HG03354 (cell line): ENCODE data around the gene PNISR.

Source experiments
- ATAC-seq: cut with Tn5 transposase; IDR thresholded peaks from one replicate; pipeline ENCODE4 v1.9.1; 2021; ENCODE audit warnings: mild to moderate bottlenecking; ENCODE audit not compliant: unreplicated experiment, poor library complexity, severe bottlenecking

Gene PNISR

GRCh38 chr6:99349171-99350141, 75.7 kb downstream of the PNISR start, which contains the start of gene FAXC:
Gene FAXC (minus strand): TSS chr6:99349674. CDS start chr6:99349372, 302 bp downstream.
- peak; percentile 57 for ATAC-seq

DNA sequence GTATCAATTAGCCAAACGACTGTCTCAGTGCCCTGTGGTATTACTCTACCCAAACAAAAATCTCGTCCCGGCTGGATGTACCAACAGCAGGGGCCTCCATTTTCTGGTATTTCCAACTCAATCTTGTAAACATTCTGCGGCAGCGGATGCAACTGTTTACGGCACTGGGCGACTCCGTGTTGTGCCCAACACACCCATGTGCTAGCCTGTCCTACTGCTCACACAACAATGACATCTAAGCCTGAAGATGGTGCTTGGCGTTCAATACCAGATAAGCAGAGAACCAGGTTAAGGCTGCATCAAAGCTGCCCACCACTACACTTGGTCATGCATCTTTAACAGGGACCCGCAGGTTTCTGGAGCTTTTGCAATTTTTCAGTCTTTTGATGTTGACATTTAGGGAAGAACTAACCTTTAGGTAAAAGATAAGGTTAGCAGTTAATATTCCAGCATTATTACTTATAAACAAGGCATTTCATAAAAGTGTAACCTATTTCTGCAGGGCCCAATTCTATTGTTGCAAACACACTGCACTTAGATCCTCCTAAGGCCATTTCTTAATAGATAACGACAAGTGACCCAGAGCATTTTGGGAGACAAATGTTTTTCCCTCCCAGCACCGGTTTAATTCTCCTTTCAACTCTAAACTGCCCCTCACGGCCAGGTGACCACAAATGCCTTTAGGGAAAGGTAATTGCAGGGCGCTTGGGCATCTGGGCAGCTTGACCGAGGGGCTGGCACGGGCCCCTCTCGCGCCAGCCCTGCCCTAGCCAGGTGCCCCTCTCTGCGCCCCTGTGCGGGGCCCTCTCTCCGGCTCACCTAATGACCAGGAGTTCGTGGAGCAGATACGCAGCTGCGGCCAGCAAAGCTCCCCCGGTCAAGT, 76.6 kb downstream of the PNISR start:
- no peak for ATAC-seq
